AG09319 (cell line): ENCODE results near the gene ATP1A2.

Experiments
- DNase-seq: peaks from one replicate; pipeline ENCODE4 v3.0.0-alpha.2; 2010; ENCODE audit warnings: low read depth; ENCODE audit errors: extremely low read depth
- TF ChIP-seq, protein P1 (sequence below): IDR thresholded peaks from 2 replicates; pipeline ENCODE4 v1.5.1; 2011; ENCODE audit warnings: low read depth, mild to moderate bottlenecking, inconsistent platforms, low read length, moderate library complexity

ATP1A2 gene

DNA sequence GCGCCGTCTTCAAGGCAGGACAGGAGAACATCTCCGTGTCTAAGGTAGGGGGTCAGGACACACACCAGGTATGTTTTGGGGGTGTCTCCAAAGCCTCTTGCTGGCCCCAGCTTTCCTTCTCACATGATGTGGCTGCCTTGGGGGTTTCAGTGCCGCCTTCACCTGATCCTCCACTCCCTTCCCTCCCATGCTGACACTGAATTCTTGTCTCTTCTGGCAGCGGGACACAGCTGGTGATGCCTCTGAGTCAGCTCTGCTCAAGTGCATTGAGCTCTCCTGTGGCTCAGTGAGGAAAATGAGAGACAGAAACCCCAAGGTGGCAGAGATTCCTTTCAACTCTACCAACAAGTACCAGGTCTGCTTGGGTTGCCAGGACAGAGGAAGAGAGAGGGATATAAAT lies 13.5 kb downstream of the ATP1A2 start:
- TF ChIP-seq, protein P1, sequence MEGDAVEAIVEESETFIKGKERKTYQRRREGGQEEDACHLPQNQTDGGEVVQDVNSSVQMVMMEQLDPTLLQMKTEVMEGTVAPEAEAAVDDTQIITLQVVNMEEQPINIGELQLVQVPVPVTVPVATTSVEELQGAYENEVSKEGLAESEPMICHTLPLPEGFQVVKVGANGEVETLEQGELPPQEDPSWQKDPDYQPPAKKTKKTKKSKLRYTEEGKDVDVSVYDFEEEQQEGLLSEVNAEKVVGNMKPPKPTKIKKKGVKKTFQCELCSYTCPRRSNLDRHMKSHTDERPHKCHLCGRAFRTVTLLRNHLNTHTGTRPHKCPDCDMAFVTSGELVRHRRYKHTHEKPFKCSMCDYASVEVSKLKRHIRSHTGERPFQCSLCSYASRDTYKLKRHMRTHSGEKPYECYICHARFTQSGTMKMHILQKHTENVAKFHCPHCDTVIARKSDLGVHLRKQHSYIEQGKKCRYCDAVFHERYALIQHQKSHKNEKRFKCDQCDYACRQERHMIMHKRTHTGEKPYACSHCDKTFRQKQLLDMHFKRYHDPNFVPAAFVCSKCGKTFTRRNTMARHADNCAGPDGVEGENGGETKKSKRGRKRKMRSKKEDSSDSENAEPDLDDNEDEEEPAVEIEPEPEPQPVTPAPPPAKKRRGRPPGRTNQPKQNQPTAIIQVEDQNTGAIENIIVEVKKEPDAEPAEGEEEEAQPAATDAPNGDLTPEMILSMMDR, result no peak
- no peak for DNase-seq

DNA sequence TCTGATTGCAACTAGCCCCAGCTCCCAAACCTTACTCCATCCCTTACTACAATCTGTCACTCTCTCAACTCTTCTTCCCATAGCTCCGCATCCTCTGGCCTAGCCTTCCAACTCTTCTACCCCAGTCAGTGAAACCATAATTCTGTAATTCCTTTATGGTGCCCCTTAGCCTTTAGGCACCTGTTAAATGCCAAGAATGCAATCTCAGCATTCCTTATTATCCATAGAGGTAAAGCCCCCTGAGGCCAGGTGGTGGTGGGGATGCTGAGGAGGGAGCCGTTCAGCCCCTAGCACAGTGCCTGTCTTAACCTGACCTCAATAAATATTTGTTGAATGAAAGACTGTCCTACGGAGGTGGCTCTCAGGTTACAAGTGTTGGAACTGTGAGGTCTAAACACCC lies 14.0 kb downstream of the ATP1A2 start:
- TF ChIP-seq, protein P1, result no peak

DNA sequence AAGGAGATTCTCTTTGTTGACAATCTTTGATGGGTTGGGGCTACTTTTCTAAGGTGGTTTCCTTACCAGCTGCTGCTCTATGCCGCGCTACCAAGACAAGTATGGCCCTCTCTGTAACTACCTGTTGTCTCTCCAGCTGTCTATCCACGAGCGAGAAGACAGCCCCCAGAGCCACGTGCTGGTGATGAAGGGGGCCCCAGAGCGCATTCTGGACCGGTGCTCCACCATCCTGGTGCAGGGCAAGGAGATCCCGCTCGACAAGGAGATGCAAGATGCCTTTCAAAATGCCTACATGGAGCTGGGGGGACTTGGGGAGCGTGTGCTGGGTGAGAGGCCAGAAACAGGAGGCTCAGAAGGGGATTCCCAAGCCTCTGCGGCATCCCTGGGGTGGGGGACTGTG lies 14.4 kb downstream of the ATP1A2 start:
- no peak for DNase-seq
- TF ChIP-seq, protein P1, result no peak

More for the DNA sequence above, 14.0 kb downstream of the ATP1A2 start:
- DNase-seq, result no peak

DNA sequence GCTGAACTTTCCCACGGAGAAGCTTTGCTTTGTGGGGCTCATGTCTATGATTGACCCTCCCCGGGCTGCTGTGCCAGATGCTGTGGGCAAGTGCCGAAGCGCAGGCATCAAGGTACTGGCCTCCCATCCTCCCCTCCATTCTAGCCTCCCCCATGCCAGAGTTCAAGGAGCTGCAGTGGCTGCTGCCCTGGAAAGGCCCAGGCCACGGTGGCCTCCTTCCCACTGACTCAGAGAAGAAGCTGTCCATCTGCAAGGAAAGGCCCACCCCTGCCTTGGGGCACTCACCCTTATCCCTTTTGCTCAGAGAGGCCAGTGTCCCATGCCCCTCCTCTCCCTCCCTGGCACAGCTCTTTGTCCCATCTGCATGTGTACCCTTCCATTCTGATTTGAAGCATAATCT lies 14.9 kb downstream of the ATP1A2 start:
- TF ChIP-seq, protein P1, result no peak
- no peak for DNase-seq

DNA sequence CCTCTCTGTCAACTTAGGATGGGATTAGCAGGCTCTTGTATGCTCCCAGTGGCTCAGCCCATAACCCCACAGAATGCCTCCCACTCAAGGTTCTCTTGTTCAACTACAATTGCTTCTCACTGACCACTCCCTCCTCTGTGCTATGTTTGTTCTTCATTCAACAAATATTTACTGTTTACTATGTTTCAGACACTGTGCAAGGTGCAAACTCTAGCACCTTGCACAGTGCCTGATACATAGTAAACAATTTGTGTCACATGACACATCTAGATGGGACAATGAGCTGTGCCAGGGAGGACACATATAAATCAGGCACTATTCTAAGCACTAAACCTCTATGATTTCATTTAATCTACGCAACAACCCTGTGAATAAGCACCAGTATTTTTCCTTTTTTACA lies 15.4 kb downstream of the ATP1A2 start:
- no peak for DNase-seq
- TF ChIP-seq, protein P1, result no peak

DNA sequence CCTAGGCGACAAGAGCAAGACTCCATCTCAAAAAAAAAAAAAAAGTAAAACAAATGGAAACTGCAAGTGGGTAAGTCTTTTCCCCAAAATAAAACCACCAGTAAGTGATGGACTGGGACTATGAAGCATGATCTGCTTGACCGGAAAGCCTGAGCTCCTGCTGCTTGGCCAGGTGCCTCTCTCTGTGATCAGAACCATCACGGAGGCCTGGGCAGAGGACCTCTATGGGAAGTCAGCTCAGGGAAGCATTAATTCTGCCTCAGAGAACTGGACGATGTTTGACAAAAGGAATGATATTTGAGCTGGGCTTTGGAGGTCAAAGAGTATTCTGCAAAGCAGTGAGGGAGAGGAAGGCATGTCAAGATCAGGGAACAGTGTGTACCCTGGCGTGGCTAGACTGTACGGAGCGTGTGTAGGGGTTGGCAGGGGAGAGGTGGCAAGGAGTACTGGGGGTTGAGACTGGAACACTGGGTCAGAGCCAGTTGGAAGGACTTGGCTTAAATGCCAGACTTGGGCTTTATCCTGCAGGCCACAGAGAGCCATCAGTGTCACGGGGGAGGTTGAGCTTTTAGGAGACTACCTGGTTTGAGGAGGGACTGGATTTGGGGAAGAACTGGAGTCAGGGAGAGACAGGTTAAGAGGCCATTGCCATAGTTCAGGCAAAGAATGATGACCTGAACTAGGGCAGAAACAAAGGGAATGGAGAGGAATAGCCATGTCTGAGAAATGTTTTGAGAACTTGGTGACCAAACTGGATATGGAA lies 16.4 kb downstream of the ATP1A2 start:
- TF ChIP-seq, protein P1, result no peak
- DNase-seq, result no peak

DNA sequence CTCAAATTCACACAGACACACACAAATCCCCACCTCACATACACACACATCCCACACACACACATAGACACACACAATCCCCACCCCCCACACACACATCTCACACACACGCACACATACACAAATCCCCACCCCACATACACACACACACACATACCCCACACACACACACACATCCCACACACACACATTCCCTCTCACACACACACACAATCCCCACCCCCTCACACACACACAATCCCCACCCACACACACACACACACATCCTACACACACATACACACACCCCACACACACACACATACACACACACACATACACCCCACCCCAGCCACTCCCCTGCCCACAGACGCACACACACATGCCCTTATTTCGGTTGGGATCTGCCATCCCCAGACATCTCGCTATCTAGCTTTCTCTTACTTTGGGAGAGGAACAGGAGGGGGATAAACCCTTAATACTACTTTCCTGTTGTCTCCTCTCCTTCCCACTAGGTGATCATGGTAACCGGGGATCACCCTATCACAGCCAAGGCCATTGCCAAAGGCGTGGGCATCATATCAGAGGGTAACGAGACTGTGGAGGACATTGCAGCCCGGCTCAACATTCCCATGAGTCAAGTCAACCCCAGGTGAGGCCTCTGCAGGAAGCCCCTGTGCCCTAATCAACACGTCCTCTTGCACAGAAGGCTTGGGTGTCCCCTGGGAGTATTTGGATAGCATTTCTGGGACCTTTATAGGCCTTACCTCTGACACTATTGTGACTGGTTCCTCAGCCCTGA lies 18.6 kb downstream of the ATP1A2 start:
- TF ChIP-seq, protein P1, result no peak
- DNase-seq, result no peak
